VCaP (cell line): Measurements from ENCODE around the gene MARK3.

Experiments
- H3K27ac ChIP-seq: fragments of 450-650 bp; 2 replicates; pipeline ENCODE4 v1.5.1; 2017
- CTCF ChIP-seq: fragments of 450-650 bp; conservative IDR thresholded peaks from 2 replicates; pipeline ENCODE4 v1.5.1; 2017; ENCODE audit warnings: mild to moderate bottlenecking, moderate library complexity

Gene MARK3

GRCh38 chr14:103460415-103460814 lies 75.2 kb downstream of the MARK3 start:
- no peak overlapping the region for H3K27ac ChIP-seq
- no peak for TF ChIP-seq CTCF

- no peak for TF ChIP-seq CTCF
- H3K27ac ChIP-seq = no peak overlapping the region
Measured at GRCh38 chr14:103463149-103463548, 77.9 kb downstream of the MARK3 start.

GRCh38 chr14:103463851-103464250 lies 78.6 kb downstream of the MARK3 start:
- TF ChIP-seq CTCF = no peak
- H3K27ac ChIP-seq = no peak overlapping the region

DNA sequence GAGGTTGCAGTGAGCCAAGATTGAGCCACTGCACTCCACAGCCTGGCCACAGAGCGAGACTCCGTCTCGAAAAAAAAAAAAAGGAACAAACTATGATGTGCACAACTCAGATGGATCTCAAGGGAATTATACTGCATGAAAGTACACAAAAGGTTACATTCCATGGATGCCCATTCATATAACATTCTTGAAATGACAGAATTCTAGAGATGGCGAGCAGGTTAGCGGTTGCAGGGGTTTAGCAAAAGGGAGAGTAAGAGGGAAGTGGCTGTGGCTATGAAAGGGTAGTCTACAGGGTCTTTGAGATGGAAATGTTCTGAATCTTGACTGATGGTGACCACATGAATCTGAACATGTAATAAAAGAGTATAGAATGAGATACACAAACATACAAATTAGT lies 87.7 kb downstream of the MARK3 start:
- TF ChIP-seq CTCF = no peak
- no peak overlapping the region for H3K27ac ChIP-seq

DNA sequence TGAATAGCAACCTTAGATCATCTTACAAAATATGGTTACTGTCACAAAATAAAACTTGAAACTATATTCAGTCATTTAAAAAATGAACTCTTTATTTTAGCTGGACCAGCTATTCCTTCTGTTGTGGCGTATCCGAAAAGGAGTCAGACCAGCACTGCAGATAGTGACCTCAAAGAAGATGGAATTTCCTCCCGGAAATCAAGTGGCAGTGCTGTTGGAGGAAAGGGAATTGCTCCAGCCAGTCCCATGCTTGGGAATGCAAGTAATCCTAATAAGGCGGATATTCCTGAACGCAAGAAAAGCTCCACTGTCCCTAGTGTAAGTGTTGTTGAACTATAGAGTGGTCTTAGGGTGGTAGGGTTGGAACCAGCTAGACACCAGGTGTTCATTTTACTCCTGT lies 89.7 kb downstream of the MARK3 start:
- H3K27ac ChIP-seq = no peak overlapping the region
- TF ChIP-seq CTCF = no peak

DNA sequence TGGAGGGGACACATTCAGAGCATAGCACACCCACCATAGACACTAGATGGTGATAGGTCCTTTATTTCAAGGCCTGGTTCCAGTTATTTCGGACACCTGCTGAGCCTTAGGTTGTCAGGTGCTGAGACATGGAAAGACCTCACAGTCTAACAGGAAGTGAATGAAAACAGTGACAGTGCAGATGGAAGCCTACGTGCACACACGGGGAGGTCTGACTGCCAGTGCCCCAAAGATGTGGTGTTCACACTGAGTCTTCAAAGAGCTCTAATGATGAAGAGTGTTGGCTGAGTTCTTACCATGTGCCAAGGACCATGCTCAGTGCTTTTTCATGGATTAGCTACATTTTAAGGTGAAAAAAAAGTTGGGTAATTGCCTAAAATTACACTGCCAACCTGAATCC lies 90.8 kb downstream of the MARK3 start:
- TF ChIP-seq CTCF = no peak
- no peak overlapping the region for H3K27ac ChIP-seq

DNA sequence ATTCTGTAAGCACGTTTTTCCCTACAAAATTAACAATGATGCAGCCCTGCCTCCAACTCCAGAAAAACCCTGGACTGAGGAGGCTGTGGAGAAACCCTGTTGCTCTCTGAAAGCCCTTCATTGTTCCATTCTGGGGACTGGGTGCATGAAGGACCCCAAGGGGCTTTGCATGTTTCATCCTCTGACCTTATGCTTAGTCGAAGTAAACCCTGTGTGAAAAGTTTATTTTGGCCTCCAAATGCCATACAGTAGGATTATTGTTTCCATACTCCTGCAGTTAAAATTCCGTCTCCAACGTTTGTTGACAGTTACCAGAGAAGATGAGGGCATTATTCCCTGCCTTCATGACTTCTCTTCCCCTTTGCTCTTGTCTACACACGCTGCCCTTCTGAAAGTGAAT lies 91.4 kb downstream of the MARK3 start:
- H3K27ac ChIP-seq = no peak overlapping the region
- no peak for TF ChIP-seq CTCF

DNA sequence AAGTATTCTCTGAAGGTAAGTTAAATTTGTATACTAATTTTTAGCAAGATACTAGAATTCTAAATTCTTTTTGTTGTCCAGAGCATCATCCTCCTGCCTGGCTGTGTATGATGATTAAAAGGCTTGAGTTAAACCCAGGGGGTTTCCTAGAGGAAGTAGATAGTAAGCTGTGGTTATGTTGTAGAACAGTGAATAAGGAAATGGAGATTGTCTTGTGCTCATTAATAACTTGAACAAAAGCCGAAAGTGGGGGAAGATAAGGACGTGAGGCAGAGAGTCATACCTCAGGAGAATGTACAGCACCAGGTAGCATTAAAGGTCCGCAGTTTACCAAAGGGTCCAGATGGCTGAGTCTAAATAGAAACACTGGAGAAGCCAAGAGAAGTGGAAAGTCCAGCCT lies 95.4 kb downstream of the MARK3 start:
- no peak for TF ChIP-seq CTCF
- no peak overlapping the region for H3K27ac ChIP-seq
